Neural cell (in vitro differentiated cells): ENCODE measurements around the gene C19orf53. TPM values are rescaled to one million over a fixed set of nuclear protein-coding genes. Genes with fewer than 3 reads are reported as not detected.

Source experiments
- H2AFZ ChIP-seq: fragments of 200-600, 300-800 bp; sonication (generic), shearing (Covaris generic); 2 replicates; pipeline ENCODE4 v1.6.0; 2014; ENCODE audit warnings: low read depth, mild to moderate bottlenecking, antibody characterized with exemption, low read length, moderate library complexity
- H3F3A ChIP-seq: fragments of 200-600 bp; shearing (Covaris generic); 2 replicates; pipeline ENCODE4 v1.6.1; 2016; ENCODE audit warnings: mild to moderate bottlenecking, moderate library complexity, mixed read lengths, antibody characterized with exemption, low read length; ENCODE audit not compliant: insufficient read depth, poor library complexity, severe bottlenecking
- H3K27ac ChIP-seq: fragments of 200-600, 300-800 bp; sonication (generic), shearing (Covaris generic); 2 replicates; pipeline ENCODE4 v1.5.1; 2014; ENCODE audit warnings: mild to moderate bottlenecking, low read length, moderate library complexity
- H3K27me3 ChIP-seq: fragments of 300-800, 200-600 bp; sonication (generic), shearing (Covaris generic); 2 replicates; pipeline ENCODE4 v1.6.0; 2014; ENCODE audit warnings: mild to moderate bottlenecking, low read depth, low read length, moderate library complexity; ENCODE audit not compliant: insufficient read depth
- H3K36me3 ChIP-seq: fragments of 300-800, 200-600 bp; sonication (generic), shearing (Covaris generic); 2 replicates; pipeline ENCODE4 v1.5.1; 2014; ENCODE audit warnings: mild to moderate bottlenecking, antibody characterized with exemption, low read length, moderate library complexity; ENCODE audit not compliant: insufficient read depth
- H3K4me2 ChIP-seq: fragments of 300-800, 200-600 bp; sonication (generic), shearing (Covaris generic); 2 replicates; pipeline ENCODE4 v1.6.0; 2014; ENCODE audit warnings: mild to moderate bottlenecking, low read length
- H3K4me3 ChIP-seq: fragments of 300-800, 200-600 bp; sonication (generic), shearing (Covaris generic); 2 replicates; pipeline ENCODE4 v1.5.1; 2014; ENCODE audit warnings: mild to moderate bottlenecking, low read length, moderate library complexity
- H3K79me2 ChIP-seq: fragments of 200-600 bp; shearing (Covaris generic); replicated peaks from 2 replicates; pipeline ENCODE4 v1.6.0; 2014; ENCODE audit warnings: mild to moderate bottlenecking, low read length, moderate library complexity; ENCODE audit not compliant: insufficient read depth
- H3K9ac ChIP-seq: fragments of 300-800, 200-600 bp; sonication (generic), shearing (Covaris generic); 2 replicates; pipeline ENCODE4 v1.6.1; 2016; ENCODE audit warnings: mild to moderate bottlenecking, low read length, mixed read lengths
- H3K9me2 ChIP-seq: fragments of 200-600 bp; shearing (Covaris generic); 2 replicates; pipeline ENCODE4 v1.6.1; 2016; ENCODE audit warnings: mild to moderate bottlenecking, low read length, mixed read lengths; ENCODE audit not compliant: insufficient read depth
- H3K9me3 ChIP-seq: fragments of 200-600, 300-800 bp; sonication (generic), shearing (Covaris generic); 2 replicates; pipeline ENCODE4 v1.6.1; 2016; ENCODE audit warnings: mild to moderate bottlenecking, mixed run types, low read length, moderate library complexity, mixed read lengths
- H4K20me1 ChIP-seq: fragments of 200-600 bp; shearing (Covaris generic); 2 replicates; pipeline ENCODE4 v1.6.1; 2016; ENCODE audit warnings: mild to moderate bottlenecking, mixed run types; ENCODE audit not compliant: insufficient read depth
- EP300 ChIP-seq: fragments of 450-650 bp; conservative IDR thresholded peaks from 2 replicates; pipeline ENCODE4 v1.6.1; 2014; ENCODE audit warnings: antibody characterized with exemption, mild to moderate bottlenecking, moderate library complexity; ENCODE audit not compliant: poor library complexity, severe bottlenecking
- EZH2 ChIP-seq: fragments of 200-600, 300-800 bp; shearing (Covaris generic), sonication (generic); IDR thresholded peaks from 2 replicates; pipeline ENCODE4 v1.6.1; 2014; ENCODE audit warnings: antibody characterized with exemption, low read length, borderline replicate concordance, mild to moderate bottlenecking; ENCODE audit not compliant: insufficient read depth, poor library complexity, severe bottlenecking
- MXI1 ChIP-seq: fragments of 450-650 bp; conservative IDR thresholded peaks from 2 replicates; pipeline ENCODE4 v1.6.1; 2014; ENCODE audit warnings: antibody characterized with exemption, mild to moderate bottlenecking; ENCODE audit not compliant: poor library complexity, severe bottlenecking
- POLR2AphosphoS5 ChIP-seq: IDR thresholded peaks from 2 replicates; pipeline ENCODE4 v1.6.1; 2012
- RAD21 ChIP-seq: fragments of 450-650 bp; conservative IDR thresholded peaks from 2 replicates; pipeline ENCODE4 v1.6.1; 2014; ENCODE audit warnings: antibody characterized with exemption, mild to moderate bottlenecking, moderate library complexity
- SMC3 ChIP-seq: fragments of 450-650 bp; conservative IDR thresholded peaks from 2 replicates; pipeline ENCODE4 v1.6.1; 2014; ENCODE audit warnings: antibody characterized with exemption, mild to moderate bottlenecking, moderate library complexity; ENCODE audit not compliant: poor library complexity
- TAF1 ChIP-seq: IDR thresholded peaks from 2 replicates; pipeline ENCODE4 v1.6.1; 2012; ENCODE audit warnings: low read depth
- polyA plus RNA-seq: library from polyadenylated mRNA; depleted of rRNA; stranded (reverse); fragments of >200 nt; gene quantifications from 2 replicates; pipeline ENCODE4 v1.2.3, GENCODE V29; 2014
- TF ChIP-seq, protein P1 (sequence below): IDR thresholded peaks from 2 replicates; pipeline ENCODE4 v1.6.1; 2012; ENCODE audit warnings: borderline replicate concordance
- TF ChIP-seq, protein P2 (sequence below): fragments of 450-650 bp; IDR thresholded peaks from 2 replicates; pipeline ENCODE4 v1.5.1; 2014; ENCODE audit warnings: antibody characterized with exemption, mild to moderate bottlenecking, moderate library complexity; ENCODE audit not compliant: poor library complexity, severe bottlenecking

The C19orf53 gene
- polyA plus RNA-seq, 1 donor from 2014 or later: 104 TPM

DNA sequence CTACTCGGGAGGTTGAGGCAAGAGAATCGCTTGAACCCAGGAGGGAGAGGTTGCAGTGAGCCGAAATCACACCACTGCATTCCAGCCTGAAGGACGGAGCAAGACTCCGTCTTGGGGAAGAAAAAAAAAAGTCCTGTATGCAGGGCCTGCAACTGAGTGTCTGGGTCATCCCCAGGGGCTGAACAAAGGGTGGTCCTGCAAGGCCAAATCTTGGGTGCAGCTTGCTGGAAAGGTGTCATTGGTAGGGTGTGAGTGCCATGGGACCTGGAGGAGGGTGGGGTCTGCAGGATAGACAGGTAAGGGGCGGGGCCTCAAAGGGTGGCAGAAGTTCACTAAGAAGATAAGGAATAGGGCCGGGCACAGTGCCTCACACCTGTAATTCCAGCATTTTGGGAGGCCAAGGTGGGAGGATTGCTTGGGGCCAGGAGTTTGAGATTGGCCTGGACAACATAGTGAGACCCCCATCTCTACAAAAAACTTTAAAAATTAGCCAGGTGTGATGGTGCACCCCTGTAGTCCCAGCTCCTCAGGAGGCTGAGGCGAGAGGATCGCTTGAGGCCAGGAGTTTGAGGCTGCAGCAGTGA is 52.5 kb downstream of the C19orf53 start:
- TF ChIP-seq, protein P1, sequence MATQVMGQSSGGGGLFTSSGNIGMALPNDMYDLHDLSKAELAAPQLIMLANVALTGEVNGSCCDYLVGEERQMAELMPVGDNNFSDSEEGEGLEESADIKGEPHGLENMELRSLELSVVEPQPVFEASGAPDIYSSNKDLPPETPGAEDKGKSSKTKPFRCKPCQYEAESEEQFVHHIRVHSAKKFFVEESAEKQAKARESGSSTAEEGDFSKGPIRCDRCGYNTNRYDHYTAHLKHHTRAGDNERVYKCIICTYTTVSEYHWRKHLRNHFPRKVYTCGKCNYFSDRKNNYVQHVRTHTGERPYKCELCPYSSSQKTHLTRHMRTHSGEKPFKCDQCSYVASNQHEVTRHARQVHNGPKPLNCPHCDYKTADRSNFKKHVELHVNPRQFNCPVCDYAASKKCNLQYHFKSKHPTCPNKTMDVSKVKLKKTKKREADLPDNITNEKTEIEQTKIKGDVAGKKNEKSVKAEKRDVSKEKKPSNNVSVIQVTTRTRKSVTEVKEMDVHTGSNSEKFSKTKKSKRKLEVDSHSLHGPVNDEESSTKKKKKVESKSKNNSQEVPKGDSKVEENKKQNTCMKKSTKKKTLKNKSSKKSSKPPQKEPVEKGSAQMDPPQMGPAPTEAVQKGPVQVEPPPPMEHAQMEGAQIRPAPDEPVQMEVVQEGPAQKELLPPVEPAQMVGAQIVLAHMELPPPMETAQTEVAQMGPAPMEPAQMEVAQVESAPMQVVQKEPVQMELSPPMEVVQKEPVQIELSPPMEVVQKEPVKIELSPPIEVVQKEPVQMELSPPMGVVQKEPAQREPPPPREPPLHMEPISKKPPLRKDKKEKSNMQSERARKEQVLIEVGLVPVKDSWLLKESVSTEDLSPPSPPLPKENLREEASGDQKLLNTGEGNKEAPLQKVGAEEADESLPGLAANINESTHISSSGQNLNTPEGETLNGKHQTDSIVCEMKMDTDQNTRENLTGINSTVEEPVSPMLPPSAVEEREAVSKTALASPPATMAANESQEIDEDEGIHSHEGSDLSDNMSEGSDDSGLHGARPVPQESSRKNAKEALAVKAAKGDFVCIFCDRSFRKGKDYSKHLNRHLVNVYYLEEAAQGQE: no peak
- TF ChIP-seq TAF1 (no peak), RAD21 (no peak), MXI1 (no peak), SMC3 (no peak), EP300 (no peak), POLR2AphosphoS5 (no peak), EZH2 (no peak)
- TF ChIP-seq, protein P2, sequence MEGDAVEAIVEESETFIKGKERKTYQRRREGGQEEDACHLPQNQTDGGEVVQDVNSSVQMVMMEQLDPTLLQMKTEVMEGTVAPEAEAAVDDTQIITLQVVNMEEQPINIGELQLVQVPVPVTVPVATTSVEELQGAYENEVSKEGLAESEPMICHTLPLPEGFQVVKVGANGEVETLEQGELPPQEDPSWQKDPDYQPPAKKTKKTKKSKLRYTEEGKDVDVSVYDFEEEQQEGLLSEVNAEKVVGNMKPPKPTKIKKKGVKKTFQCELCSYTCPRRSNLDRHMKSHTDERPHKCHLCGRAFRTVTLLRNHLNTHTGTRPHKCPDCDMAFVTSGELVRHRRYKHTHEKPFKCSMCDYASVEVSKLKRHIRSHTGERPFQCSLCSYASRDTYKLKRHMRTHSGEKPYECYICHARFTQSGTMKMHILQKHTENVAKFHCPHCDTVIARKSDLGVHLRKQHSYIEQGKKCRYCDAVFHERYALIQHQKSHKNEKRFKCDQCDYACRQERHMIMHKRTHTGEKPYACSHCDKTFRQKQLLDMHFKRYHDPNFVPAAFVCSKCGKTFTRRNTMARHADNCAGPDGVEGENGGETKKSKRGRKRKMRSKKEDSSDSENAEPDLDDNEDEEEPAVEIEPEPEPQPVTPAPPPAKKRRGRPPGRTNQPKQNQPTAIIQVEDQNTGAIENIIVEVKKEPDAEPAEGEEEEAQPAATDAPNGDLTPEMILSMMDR: no peak
- Histone ChIP-seq H3F3A (no peaks in the 10 kb centered on the region), H3K79me2 (no peaks in the 10 kb centered on the region), H3K4me2 (no peak overlapping the region), H3K9ac (no peak overlapping the region), H3K27me3 (no peaks in the 10 kb centered on the region), H3K9me3 (no peaks in the 10 kb centered on the region), H2AFZ (no peak overlapping the region), H3K4me3 (no peak overlapping the region), H3K9me2 (no peaks in the 10 kb centered on the region), H3K27ac (no peak overlapping the region), H4K20me1 (no peaks in the 10 kb centered on the region), H3K36me3 (peaks cover 10% of the 10 kb centered on the region)

DNA sequence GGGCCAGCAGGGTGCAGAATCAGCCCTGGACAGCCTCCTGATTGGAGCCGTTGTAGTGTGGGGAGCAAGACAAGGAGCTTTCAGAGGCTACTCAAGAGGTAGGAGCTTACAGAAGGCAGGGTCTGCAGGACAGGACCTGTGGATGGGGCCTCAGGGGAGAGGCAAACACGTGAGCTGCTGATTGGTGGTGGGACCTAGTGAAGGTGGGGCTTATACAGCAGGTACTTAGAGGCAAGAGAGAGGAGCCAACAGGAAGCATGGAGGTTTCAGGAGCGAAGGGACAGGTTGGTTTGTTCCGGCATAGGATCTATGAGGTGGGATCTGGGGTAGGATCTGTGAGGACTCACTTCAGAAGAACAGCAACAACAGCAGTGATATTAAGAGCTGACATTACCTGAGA is 53.4 kb downstream of the C19orf53 start:
- Histone ChIP-seq H3K79me2 (no peaks in the 10 kb centered on the region), H3K27me3 (no peaks in the 10 kb centered on the region), H3K4me3 (no peak overlapping the region), H3F3A (no peaks in the 10 kb centered on the region), H2AFZ (no peak overlapping the region), H3K4me2 (no peak overlapping the region), H3K9me3 (no peaks in the 10 kb centered on the region), H3K9me2 (no peaks in the 10 kb centered on the region), H3K9ac (no peak overlapping the region), H3K36me3 (peaks cover 10% of the 10 kb centered on the region), H4K20me1 (no peaks in the 10 kb centered on the region), H3K27ac (no peak overlapping the region)
- TF ChIP-seq MXI1 (no peak), TAF1 (no peak), SMC3 (no peak), EP300 (no peak), POLR2AphosphoS5 (no peak), EZH2 (no peak), RAD21 (no peak)
- TF ChIP-seq, protein P2: no peak
- TF ChIP-seq, protein P1: no peak
